ENCODE results near the gene DDX25. TPM values are rescaled to one million over a fixed set of nuclear protein-coding genes. Genes with fewer than 3 reads are reported as not detected.

The DDX25 gene
- total RNA-seq, 1 donor from 2014 or later: not detected

- Mint-ChIP-seq H3K27me3 (ENCODE audit: unreplicated experiment) (peaks cover 11% of the 10 kb centered on the region), H3K9me3 (ENCODE audit: unreplicated experiment) (no peaks in the 10 kb centered on the region), H3K27ac (ENCODE audit: unreplicated experiment) (no peak overlapping the region), H3K4me1 (ENCODE audit: unreplicated experiment) (no peaks in the 10 kb centered on the region), H3K4me3 (ENCODE audit: unreplicated experiment) (no peak overlapping the region), H3K36me3 (ENCODE audit: unreplicated experiment) (no peaks in the 10 kb centered on the region)
- TF ChIP-seq, protein P1, sequence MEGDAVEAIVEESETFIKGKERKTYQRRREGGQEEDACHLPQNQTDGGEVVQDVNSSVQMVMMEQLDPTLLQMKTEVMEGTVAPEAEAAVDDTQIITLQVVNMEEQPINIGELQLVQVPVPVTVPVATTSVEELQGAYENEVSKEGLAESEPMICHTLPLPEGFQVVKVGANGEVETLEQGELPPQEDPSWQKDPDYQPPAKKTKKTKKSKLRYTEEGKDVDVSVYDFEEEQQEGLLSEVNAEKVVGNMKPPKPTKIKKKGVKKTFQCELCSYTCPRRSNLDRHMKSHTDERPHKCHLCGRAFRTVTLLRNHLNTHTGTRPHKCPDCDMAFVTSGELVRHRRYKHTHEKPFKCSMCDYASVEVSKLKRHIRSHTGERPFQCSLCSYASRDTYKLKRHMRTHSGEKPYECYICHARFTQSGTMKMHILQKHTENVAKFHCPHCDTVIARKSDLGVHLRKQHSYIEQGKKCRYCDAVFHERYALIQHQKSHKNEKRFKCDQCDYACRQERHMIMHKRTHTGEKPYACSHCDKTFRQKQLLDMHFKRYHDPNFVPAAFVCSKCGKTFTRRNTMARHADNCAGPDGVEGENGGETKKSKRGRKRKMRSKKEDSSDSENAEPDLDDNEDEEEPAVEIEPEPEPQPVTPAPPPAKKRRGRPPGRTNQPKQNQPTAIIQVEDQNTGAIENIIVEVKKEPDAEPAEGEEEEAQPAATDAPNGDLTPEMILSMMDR (IDR thresholded peaks at IDR 0.05): no peak
- peak; percentile 78 for DNase-seq (ENCODE audit: extremely low spot score, unreplicated experiment)
Observed at GRCh38 chr11:125948278-125949051, 44.2 kb downstream of the DDX25 start.

GRCh38 chr11:125949271-125950177 lies 45.2 kb downstream of the DDX25 start:
- no peaks in the 10 kb centered on the region for H3K4me1 Mint-ChIP-seq (ENCODE audit: unreplicated experiment)
- H3K27ac Mint-ChIP-seq (ENCODE audit: unreplicated experiment): no peak overlapping the region
- H3K36me3 Mint-ChIP-seq (ENCODE audit: unreplicated experiment): no peaks in the 10 kb centered on the region
- peaks cover 5% of the 10 kb centered on the region for H3K27me3 Mint-ChIP-seq (ENCODE audit: unreplicated experiment)
- no peak overlapping the region for H3K4me3 Mint-ChIP-seq (ENCODE audit: unreplicated experiment)
- DNase-seq (ENCODE audit: extremely low spot score, unreplicated experiment): peak; percentile 59
- no peaks in the 10 kb centered on the region for H3K9me3 Mint-ChIP-seq (ENCODE audit: unreplicated experiment)
- TF ChIP-seq, protein P1 (IDR thresholded peaks at IDR 0.05): no peak

GRCh38 chr11:125950178-125950490 lies 45.8 kb downstream of the DDX25 start:
- Mint-ChIP-seq H3K36me3 (ENCODE audit: unreplicated experiment) (no peaks in the 10 kb centered on the region), H3K4me1 (ENCODE audit: unreplicated experiment) (no peaks in the 10 kb centered on the region)

GRCh38 chr11:125950696-125951651 lies 46.7 kb downstream of the DDX25 start:
- Mint-ChIP-seq H3K9me3 (ENCODE audit: unreplicated experiment) (no peaks in the 10 kb centered on the region), H3K36me3 (ENCODE audit: unreplicated experiment) (no peaks in the 10 kb centered on the region), H3K4me3 (ENCODE audit: unreplicated experiment) (no peak overlapping the region), H3K4me1 (ENCODE audit: unreplicated experiment) (no peaks in the 10 kb centered on the region), H3K27me3 (ENCODE audit: unreplicated experiment) (peaks cover 5% of the 10 kb centered on the region), H3K27ac (ENCODE audit: unreplicated experiment) (no peak overlapping the region)
- peak; percentile 68 for DNase-seq (ENCODE audit: extremely low spot score, unreplicated experiment)
- TF ChIP-seq, protein P1 (IDR thresholded peaks at IDR 0.05): no peak

More at GRCh38 chr11:125950178-125950490, 45.8 kb downstream of the DDX25 start:
- Mint-ChIP-seq H3K27me3 (ENCODE audit: unreplicated experiment) (peaks cover 5% of the 10 kb centered on the region), H3K9me3 (ENCODE audit: unreplicated experiment) (no peaks in the 10 kb centered on the region), H3K27ac (ENCODE audit: unreplicated experiment) (no peak overlapping the region), H3K4me3 (ENCODE audit: unreplicated experiment) (no peak overlapping the region)
- peak; percentile 76 for DNase-seq (ENCODE audit: extremely low spot score, unreplicated experiment)
- TF ChIP-seq, protein P1 (IDR thresholded peaks at IDR 0.05): no peak

Data from osteocyte (in vitro differentiated cells).